Measurements from ENCODE around the gene SH3RF3. TPM values are rescaled to one million over a fixed set of nuclear protein-coding genes. Genes with fewer than 3 reads are reported as not detected.

Gene SH3RF3
- polyA plus RNA-seq, 1 of the 3 experiments (the other 2 are of a cell fraction), result 1.9 TPM

DNA sequence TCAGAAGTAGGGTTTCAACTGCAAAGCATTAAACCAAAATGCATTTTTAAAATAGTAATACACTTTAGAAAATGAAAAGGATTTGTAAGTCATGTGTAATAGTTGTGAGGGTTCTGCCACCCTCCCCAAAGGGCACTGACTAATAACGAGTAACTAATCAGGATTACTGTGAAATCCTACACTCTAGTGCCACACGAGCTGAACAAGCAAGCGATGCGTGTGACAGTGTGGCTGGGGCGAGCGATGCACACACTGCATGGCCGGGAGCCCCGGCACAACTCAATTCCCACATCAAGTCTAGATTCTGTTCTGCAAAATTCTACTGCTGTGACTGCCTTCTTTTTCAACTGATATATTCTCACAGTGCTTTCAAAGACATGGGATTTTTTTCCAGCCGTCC is 328.4 kb downstream of the SH3RF3 start:
- no peak for TF ChIP-seq FOXM1 (IDR thresholded peaks at IDR 0.05; ENCODE audit: low read depth)
- no peak for TF ChIP-seq RFX5 (IDR thresholded peaks at IDR 0.05; ENCODE audit: low read length)
- no peak for TF ChIP-seq FOXJ3 (CRISPR knock-in tag; IDR thresholded peaks at IDR 0.05)
- TF ChIP-seq TCF12 (IDR thresholded peaks at IDR 0.05), result no peak
- TF ChIP-seq, protein P1, sequence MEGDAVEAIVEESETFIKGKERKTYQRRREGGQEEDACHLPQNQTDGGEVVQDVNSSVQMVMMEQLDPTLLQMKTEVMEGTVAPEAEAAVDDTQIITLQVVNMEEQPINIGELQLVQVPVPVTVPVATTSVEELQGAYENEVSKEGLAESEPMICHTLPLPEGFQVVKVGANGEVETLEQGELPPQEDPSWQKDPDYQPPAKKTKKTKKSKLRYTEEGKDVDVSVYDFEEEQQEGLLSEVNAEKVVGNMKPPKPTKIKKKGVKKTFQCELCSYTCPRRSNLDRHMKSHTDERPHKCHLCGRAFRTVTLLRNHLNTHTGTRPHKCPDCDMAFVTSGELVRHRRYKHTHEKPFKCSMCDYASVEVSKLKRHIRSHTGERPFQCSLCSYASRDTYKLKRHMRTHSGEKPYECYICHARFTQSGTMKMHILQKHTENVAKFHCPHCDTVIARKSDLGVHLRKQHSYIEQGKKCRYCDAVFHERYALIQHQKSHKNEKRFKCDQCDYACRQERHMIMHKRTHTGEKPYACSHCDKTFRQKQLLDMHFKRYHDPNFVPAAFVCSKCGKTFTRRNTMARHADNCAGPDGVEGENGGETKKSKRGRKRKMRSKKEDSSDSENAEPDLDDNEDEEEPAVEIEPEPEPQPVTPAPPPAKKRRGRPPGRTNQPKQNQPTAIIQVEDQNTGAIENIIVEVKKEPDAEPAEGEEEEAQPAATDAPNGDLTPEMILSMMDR (IDR thresholded peaks at IDR 0.05), result no peak
- TF ChIP-seq TAF1 (IDR thresholded peaks at IDR 0.05; ENCODE audit: borderline replicate concordance, low read depth, low read length), result no peak
- TF ChIP-seq NRF1 (IDR thresholded peaks at IDR 0.05; ENCODE audit: low read depth, low read length), result no peak
- TF ChIP-seq ELF1 (IDR thresholded peaks at IDR 0.05), result no peak
- no peak for TF ChIP-seq TEAD4 (IDR thresholded peaks at IDR 0.05; ENCODE audit: borderline replicate concordance, insufficient read depth)
- TF ChIP-seq, protein P2, sequence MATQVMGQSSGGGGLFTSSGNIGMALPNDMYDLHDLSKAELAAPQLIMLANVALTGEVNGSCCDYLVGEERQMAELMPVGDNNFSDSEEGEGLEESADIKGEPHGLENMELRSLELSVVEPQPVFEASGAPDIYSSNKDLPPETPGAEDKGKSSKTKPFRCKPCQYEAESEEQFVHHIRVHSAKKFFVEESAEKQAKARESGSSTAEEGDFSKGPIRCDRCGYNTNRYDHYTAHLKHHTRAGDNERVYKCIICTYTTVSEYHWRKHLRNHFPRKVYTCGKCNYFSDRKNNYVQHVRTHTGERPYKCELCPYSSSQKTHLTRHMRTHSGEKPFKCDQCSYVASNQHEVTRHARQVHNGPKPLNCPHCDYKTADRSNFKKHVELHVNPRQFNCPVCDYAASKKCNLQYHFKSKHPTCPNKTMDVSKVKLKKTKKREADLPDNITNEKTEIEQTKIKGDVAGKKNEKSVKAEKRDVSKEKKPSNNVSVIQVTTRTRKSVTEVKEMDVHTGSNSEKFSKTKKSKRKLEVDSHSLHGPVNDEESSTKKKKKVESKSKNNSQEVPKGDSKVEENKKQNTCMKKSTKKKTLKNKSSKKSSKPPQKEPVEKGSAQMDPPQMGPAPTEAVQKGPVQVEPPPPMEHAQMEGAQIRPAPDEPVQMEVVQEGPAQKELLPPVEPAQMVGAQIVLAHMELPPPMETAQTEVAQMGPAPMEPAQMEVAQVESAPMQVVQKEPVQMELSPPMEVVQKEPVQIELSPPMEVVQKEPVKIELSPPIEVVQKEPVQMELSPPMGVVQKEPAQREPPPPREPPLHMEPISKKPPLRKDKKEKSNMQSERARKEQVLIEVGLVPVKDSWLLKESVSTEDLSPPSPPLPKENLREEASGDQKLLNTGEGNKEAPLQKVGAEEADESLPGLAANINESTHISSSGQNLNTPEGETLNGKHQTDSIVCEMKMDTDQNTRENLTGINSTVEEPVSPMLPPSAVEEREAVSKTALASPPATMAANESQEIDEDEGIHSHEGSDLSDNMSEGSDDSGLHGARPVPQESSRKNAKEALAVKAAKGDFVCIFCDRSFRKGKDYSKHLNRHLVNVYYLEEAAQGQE (IDR thresholded peaks at IDR 0.05; ENCODE audit: low read depth, low read length), result no peak
- TF ChIP-seq, protein P3, sequence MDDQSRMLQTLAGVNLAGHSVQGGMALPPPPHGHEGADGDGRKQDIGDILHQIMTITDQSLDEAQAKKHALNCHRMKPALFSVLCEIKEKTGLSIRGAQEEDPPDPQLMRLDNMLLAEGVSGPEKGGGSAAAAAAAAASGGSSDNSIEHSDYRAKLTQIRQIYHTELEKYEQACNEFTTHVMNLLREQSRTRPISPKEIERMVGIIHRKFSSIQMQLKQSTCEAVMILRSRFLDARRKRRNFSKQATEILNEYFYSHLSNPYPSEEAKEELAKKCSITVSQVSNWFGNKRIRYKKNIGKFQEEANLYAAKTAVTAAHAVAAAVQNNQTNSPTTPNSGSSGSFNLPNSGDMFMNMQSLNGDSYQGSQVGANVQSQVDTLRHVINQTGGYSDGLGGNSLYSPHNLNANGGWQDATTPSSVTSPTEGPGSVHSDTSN (IDR thresholded peaks at IDR 0.05), result no peak
- TF ChIP-seq, protein P4, sequence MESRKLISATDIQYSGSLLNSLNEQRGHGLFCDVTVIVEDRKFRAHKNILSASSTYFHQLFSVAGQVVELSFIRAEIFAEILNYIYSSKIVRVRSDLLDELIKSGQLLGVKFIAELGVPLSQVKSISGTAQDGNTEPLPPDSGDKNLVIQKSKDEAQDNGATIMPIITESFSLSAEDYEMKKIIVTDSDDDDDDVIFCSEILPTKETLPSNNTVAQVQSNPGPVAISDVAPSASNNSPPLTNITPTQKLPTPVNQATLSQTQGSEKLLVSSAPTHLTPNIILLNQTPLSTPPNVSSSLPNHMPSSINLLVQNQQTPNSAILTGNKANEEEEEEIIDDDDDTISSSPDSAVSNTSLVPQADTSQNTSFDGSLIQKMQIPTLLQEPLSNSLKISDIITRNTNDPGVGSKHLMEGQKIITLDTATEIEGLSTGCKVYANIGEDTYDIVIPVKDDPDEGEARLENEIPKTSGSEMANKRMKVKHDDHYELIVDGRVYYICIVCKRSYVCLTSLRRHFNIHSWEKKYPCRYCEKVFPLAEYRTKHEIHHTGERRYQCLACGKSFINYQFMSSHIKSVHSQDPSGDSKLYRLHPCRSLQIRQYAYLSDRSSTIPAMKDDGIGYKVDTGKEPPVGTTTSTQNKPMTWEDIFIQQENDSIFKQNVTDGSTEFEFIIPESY (IDR thresholded peaks at IDR 0.05; ENCODE audit: borderline replicate concordance, low read depth), result no peak
- TF ChIP-seq, protein P5, sequence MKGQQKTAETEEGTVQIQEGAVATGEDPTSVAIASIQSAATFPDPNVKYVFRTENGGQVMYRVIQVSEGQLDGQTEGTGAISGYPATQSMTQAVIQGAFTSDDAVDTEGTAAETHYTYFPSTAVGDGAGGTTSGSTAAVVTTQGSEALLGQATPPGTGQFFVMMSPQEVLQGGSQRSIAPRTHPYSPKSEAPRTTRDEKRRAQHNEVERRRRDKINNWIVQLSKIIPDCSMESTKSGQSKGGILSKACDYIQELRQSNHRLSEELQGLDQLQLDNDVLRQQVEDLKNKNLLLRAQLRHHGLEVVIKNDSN (IDR thresholded peaks at IDR 0.05; ENCODE audit: borderline replicate concordance, low read depth), result no peak
- TF ChIP-seq EZH2phosphoT487 (IDR thresholded peaks at IDR 0.05; ENCODE audit: borderline replicate concordance, low read depth), result no peak
- TF ChIP-seq GABPA (IDR thresholded peaks at IDR 0.05; ENCODE audit: low read depth), result no peak
- TF ChIP-seq MXI1 (IDR thresholded peaks at IDR 0.05; ENCODE audit: low read depth, low read length), result no peak
- TF ChIP-seq RXRA (IDR thresholded peaks at IDR 0.05; ENCODE audit: borderline replicate concordance, low read depth), result no peak
- H3F3A ChIP-seq (replicated peaks; ENCODE audit: insufficient read depth), result no peaks in the 10 kb centered on the region
- 88% methylated on average over 9 of the region's 9 CpGs for WGBS (ENCODE audit: low lambda C conversion rate)
- H4K20me1 ChIP-seq (ENCODE audit: insufficient read depth), result no peaks in the 10 kb centered on the region
- no peak overlapping the region for H3K4me2 ChIP-seq
- no peaks in the 10 kb centered on the region for H3K27me3 ChIP-seq (ENCODE audit: insufficient read depth)
- no peak for DNase-seq
- H3K27ac ChIP-seq (ENCODE audit: low read depth in 2 of 2, low read length in 1 of 2), result no peak overlapping the region
- peaks cover 4 to 6% of the 10 kb centered on the region in 2 experiments for H3K36me3 ChIP-seq (replicated peaks in 1 of 2; ENCODE audit: control insufficient read depth in 1 of 2, insufficient read depth in 2 of 2, low read length in 1 of 2)
- H3K4me3 ChIP-seq (ENCODE audit: low read depth in 2 of 2, low read length in 1 of 2), result no peak overlapping the region
- peaks cover 0 to 4% of the 10 kb centered on the region in 2 experiments; a peak in 1 of 4 replicates for H3K4me1 ChIP-seq (ENCODE audit: control insufficient read depth in 1 of 2, insufficient read depth in 2 of 2, low read depth in 1 of 2, low read length in 1 of 2)
- H3K79me2 ChIP-seq (ENCODE audit: insufficient read depth), result no peaks in the 10 kb centered on the region
- H3K9me2 ChIP-seq, result no peaks in the 10 kb centered on the region
- H3K9ac ChIP-seq, result no peak overlapping the region
- ChIA-PET CTCF (interaction anchor here (0.6 to 1.2 kb wide), 2 partner anchors 23 to 53 kb away, joined by 3 to 4 read pairs; no protein-coding TSS in a partner anchor), POLR2A (no interaction called here)
- H3K9me3 ChIP-seq, result no peaks in the 10 kb centered on the region
- no peak overlapping the region for H2AFZ ChIP-seq (ENCODE audit: low read depth)

Measured in SK-N-SH (cell line).